ENCODE measurements around the gene NUDT1. TPM values are rescaled to one million over a fixed set of nuclear protein-coding genes. Genes with fewer than 3 reads are reported as not detected.

Gene NUDT1
- polyA plus RNA-seq, 1 experiment, result 22.0 TPM

DNA sequence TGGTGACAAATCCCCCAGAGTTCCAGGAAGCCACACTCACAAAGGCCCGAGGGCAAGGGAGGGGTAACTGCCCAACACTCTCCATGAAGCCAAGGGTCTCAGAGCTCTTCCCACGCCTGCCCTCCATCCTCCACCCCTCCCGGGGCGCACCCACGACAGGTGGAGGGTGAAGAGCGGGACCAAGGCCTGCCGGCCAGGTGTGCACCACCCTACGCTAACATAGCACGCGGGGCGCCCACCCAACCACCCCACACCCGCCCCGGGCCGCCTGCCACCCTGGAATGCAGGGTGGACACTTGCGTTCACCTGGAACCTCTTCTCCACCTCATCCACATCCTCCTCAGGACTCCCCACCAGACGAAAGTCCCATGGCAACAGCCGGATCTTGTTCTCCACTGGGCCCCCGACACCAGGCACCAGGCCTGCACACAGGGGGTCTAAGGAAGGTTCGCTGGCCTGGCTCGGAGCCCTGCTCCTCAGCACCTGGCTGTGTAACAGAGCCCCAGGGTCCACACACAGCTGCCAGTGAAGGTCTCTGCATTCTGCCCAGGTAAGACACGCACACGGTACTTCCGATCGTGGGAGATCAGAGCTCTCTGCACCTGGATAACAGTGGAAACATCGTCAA lies 42.0 kb upstream of the NUDT1 start:
- POLR2A ChIA-PET, result no interaction called here
- CTCF ChIA-PET, result no interaction called here
- DNase-seq (ENCODE audit: low read depth), result no peak

DNA sequence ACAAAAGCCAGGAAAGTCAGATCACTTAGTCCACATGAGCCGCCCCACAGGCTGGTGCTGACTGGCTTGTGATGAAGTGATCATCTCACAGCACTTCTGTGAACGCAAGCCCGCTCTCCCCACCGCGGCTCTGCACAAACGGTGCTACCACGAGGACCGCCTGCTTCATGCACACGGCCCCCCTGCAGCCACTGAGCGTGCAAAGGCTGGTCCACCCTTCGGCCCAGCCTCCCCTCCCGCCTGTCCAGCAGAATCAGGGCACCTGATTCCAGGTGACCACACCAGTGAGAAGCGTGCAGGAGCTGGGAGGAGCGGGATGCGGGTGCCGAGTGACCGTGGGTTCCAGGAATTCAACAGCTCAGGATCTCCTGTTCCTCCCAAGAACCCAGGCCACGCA lies 41.4 kb upstream of the NUDT1 start:
- no peak for DNase-seq (ENCODE audit: low read depth)
- POLR2A ChIA-PET, result no interaction called here
- CTCF ChIA-PET, result interaction anchor here (0.7 kb wide), 1 partner anchor 15 kb away, joined by 3 read pairs; no protein-coding TSS in a partner anchor
- H3K4me3 ChIP-seq (ENCODE audit: low read depth, low read length), result no peak overlapping the region
- no peak for TF ChIP-seq CTCF (IDR thresholded peaks at IDR 0.05; ENCODE audit: insufficient read depth, low read depth, low read length)
- H3K36me3 ChIP-seq (ENCODE audit: control insufficient read depth, insufficient read depth, low read length), result peaks cover 12% of the 10 kb centered on the region
- no peaks in the 10 kb centered on the region for H3K27me3 ChIP-seq (ENCODE audit: control insufficient read depth, insufficient read depth, low read length)

More for the DNA sequence above, 42.0 kb upstream of the NUDT1 start:
- Histone ChIP-seq H3K36me3 (ENCODE audit: control insufficient read depth, insufficient read depth, low read length) (peaks cover 12% of the 10 kb centered on the region), H3K27me3 (ENCODE audit: control insufficient read depth, insufficient read depth, low read length) (no peaks in the 10 kb centered on the region), H3K4me3 (ENCODE audit: low read depth, low read length) (no peak overlapping the region)
- TF ChIP-seq CTCF (IDR thresholded peaks at IDR 0.05; ENCODE audit: insufficient read depth, low read depth, low read length), result no peak

DNA sequence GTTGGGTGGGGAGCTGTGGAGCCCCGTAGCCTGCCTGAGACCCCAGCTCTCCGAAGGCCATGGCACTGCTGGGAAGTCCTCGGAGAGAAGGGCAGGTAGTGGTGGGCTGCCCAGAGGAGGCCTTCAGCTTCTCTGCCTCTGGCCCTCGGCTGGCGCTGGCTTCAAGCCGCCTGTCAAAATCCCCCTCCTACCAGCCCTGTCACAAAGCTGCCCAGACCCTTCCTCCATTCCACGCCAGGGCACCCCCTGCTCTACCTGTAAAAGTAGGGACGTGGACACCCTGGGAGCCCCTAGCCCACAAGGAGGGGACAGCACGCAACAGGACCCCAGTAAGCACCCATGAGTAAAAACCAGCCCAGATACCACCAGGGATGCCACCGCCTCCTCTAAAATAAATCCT lies 40.9 kb upstream of the NUDT1 start:
- no peaks in the 10 kb centered on the region for H3K27me3 ChIP-seq (ENCODE audit: control insufficient read depth, insufficient read depth, low read length)

DNA sequence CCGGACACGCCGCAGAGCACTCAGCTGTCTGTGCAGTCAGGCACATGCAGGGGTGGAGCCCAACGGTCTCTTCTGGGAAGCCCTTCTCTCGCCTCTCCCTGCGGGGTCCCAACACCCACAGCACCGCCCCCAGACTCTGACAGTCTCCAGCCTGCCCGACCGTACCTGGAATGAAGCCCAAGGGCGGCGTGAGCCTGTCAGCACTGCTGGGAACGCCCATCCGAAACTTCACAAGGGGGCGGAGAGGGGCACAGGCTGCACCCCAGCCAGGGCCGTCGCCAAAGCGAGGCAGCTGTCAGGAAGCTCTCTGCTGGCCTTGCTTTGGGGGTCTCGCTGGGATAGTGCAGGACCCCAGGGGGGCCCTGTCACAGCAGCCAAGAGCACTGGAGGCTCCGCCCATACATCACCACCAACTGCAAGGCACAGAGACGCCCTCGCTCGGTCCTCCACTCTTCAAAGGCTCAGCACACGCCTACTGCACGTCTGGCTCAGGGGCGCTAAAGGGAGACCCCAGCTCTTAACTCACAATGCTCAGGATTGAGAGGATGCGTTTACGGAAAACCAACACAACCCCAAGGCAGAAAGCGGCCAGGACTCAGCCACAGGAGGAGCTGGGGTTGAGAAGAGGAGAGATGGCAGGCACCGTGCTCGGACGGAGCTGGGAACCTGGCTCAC lies 40.2 kb upstream of the NUDT1 start:
- no peak for DNase-seq (ENCODE audit: low read depth)
- Histone ChIP-seq H3K4me3 (ENCODE audit: low read depth, low read length) (no peak overlapping the region), H3K36me3 (ENCODE audit: control insufficient read depth, insufficient read depth, low read length) (peaks cover 7% of the 10 kb centered on the region), H3K27me3 (ENCODE audit: control insufficient read depth, insufficient read depth, low read length) (no peaks in the 10 kb centered on the region)
- CTCF ChIA-PET, result interaction anchor here (0.6 kb wide), 1 partner anchor 155 kb away, joined by 4 read pairs; no protein-coding TSS in a partner anchor
- POLR2A ChIA-PET, result no interaction called here
- no peak for TF ChIP-seq CTCF (IDR thresholded peaks at IDR 0.05; ENCODE audit: insufficient read depth, low read depth, low read length)

More for the DNA sequence above, 40.9 kb upstream of the NUDT1 start:
- no peak for DNase-seq (ENCODE audit: low read depth)
- POLR2A ChIA-PET, result no interaction called here
- TF ChIP-seq CTCF (IDR thresholded peaks at IDR 0.05; ENCODE audit: insufficient read depth, low read depth, low read length), result no peak
- CTCF ChIA-PET, result interaction anchor here (0.6 to 0.7 kb wide), 2 partner anchors 15 to 155 kb away, joined by 3 to 4 read pairs; no protein-coding TSS in a partner anchor
- Histone ChIP-seq H3K36me3 (ENCODE audit: control insufficient read depth, insufficient read depth, low read length) (peaks cover 10% of the 10 kb centered on the region), H3K4me3 (ENCODE audit: low read depth, low read length) (no peak overlapping the region)

- no peak for TF ChIP-seq CTCF (IDR thresholded peaks at IDR 0.05; ENCODE audit: insufficient read depth, low read depth, low read length)
- Histone ChIP-seq H3K27me3 (ENCODE audit: control insufficient read depth, insufficient read depth, low read length) (no peaks in the 10 kb centered on the region), H3K36me3 (ENCODE audit: control insufficient read depth, insufficient read depth, low read length) (peaks cover 9% of the 10 kb centered on the region), H3K4me3 (ENCODE audit: low read depth, low read length) (no peak overlapping the region)
- DNase-seq (ENCODE audit: low read depth), result no peak
- ChIA-PET CTCF (no interaction called here), POLR2A (no interaction called here)
These were observed 39.7 kb upstream of the NUDT1 start for GRCh38 chr7:2202361-2202761.
